Tibial nerve (tissue), 4 donors: ENCODE results near the gene MIEF1.

ENCODE experiments used
- CTCF ChIP-seq, 5 experiments: fragments of 200-600 bp in 3 of 5; fragments of 450-650 bp in 2 of 5; sonication (generic) in 3 of 5; IDR thresholded peaks; one replicate each; pipeline ENCODE4 v1.5.1; 2016 to 2019; ENCODE audit warnings: antibody characterized with exemption in 5 of 5, mild to moderate bottlenecking in 3 of 5, moderate library complexity in 2 of 5
- EP300 ChIP-seq, 2 donors: sonication (generic); formaldehyde crosslinking; IDR thresholded peaks; one replicate each; pipeline ENCODE4 v1.6.1; 2017; ENCODE audit warnings: antibody characterized with exemption in 2 of 2, mild to moderate bottlenecking in 1 of 2
- POLR2A ChIP-seq, 2 donors: fragments of 450-650 bp; IDR thresholded peaks; one replicate each; pipeline ENCODE4 v1.6.1; 2017; ENCODE audit warnings: antibody characterized with exemption in 2 of 2, mild to moderate bottlenecking in 2 of 2, moderate library complexity in 2 of 2

- no peak for TF ChIP-seq CTCF (IDR thresholded peaks at IDR 0.05)
- no peak for TF ChIP-seq POLR2A (IDR thresholded peaks at IDR 0.05)
- no peak for TF ChIP-seq EP300 (IDR thresholded peaks at IDR 0.05)
These were observed 9.1 kb downstream of the MIEF1 start for GRCh38 chr22:39511226-39511625.
